Activated T-cell treated with anti-CD3 and anti-CD28 coated beads, Interleukin-2, amount 50 U/mL, for 48 hours (primary cell): ENCODE data around the gene SLC39A12.

ENCODE experiments used
- DNase-seq, 2 experiments: peaks; one replicate each; pipeline ENCODE4 v3.0.0-alpha.2; 2020

Gene SLC39A12

GRCh38 chr10:18066947-18067346 is 115.2 kb downstream of the SLC39A12 start:
- DNase-seq, result no peak

GRCh38 chr10:18068401-18068800 is 116.7 kb downstream of the SLC39A12 start:
- no peak for DNase-seq

- no peak for DNase-seq
Measured at GRCh38 chr10:18071591-18071990, 119.9 kb downstream of the SLC39A12 start.

- no peak for DNase-seq
Measured at GRCh38 chr10:18073314-18073713, 121.6 kb downstream of the SLC39A12 start.

- DNase-seq, result no peak
Measured at GRCh38 chr10:18075881-18076280, 124.2 kb downstream of the SLC39A12 start.

- DNase-seq, result no peak
Measured at GRCh38 chr10:18079665-18080295, 128.1 kb downstream of the SLC39A12 start.

- no peak for DNase-seq
Measured at GRCh38 chr10:18082381-18082780, 130.7 kb downstream of the SLC39A12 start.

- no peak for DNase-seq
Measured at GRCh38 chr10:18085855-18086254, 134.1 kb downstream of the SLC39A12 start.

- no peak for DNase-seq
Measured at GRCh38 chr10:18086746-18087145, 135.0 kb downstream of the SLC39A12 start.

- no peak for DNase-seq
Measured at GRCh38 chr10:18087355-18087754, 135.6 kb downstream of the SLC39A12 start.
